ENCODE data around the gene CCIN.
"Not testable (repeated sequence)": the region's sequence is repeated elsewhere in the genome, so short reads cannot be mapped to it uniquely, and the experiment has no call there.

The CCIN gene

GRCh38 chr9:36126016-36126730 is 43.0 kb upstream of the CCIN start:
- DNase-seq (ENCODE audit: low spot score) = no peak
- in situ Hi-C loops (cut with MboI; ENCODE audit: low sequenced_read_pairs, unreplicated experiment) = no loop called here
- no peak for TF ChIP-seq CTCF (IDR thresholded peaks at IDR 0.05; ENCODE audit: borderline replicate concordance, control extremely low read depth, extremely low read depth, insufficient read depth, missing control alignments)

- in situ Hi-C loops (cut with MboI; ENCODE audit: low sequenced_read_pairs, unreplicated experiment) = no loop called here
- no peak for DNase-seq (ENCODE audit: low spot score)
- TF ChIP-seq CTCF (IDR thresholded peaks at IDR 0.05; ENCODE audit: borderline replicate concordance, control extremely low read depth, extremely low read depth, insufficient read depth, missing control alignments) = no peak
These were observed 41.4 kb upstream of the CCIN start for GRCh38 chr9:36127652-36128244.

GRCh38 chr9:36128349-36128748 is 40.8 kb upstream of the CCIN start:
- TF ChIP-seq CTCF (IDR thresholded peaks at IDR 0.05; ENCODE audit: borderline replicate concordance, control extremely low read depth, extremely low read depth, insufficient read depth, missing control alignments) = no peak
- DNase-seq (ENCODE audit: low spot score) = no peak
- in situ Hi-C loops (cut with MboI; ENCODE audit: low sequenced_read_pairs, unreplicated experiment) = no loop called here

GRCh38 chr9:36129139-36129538 is 40.0 kb upstream of the CCIN start:
- in situ Hi-C loops (cut with MboI; ENCODE audit: low sequenced_read_pairs, unreplicated experiment) = no loop called here
- no peak for DNase-seq (ENCODE audit: low spot score)
- no peak for TF ChIP-seq CTCF (IDR thresholded peaks at IDR 0.05; ENCODE audit: borderline replicate concordance, control extremely low read depth, extremely low read depth, insufficient read depth, missing control alignments)

GRCh38 chr9:36131666-36132065 is 37.5 kb upstream of the CCIN start:
- not testable (repeated sequence) for DNase-seq (ENCODE audit: low spot score)

GRCh38 chr9:36132086-36132485 is 37.1 kb upstream of the CCIN start:
- in situ Hi-C loops (cut with MboI; ENCODE audit: low sequenced_read_pairs, unreplicated experiment) = no loop called here
- no peak for DNase-seq (ENCODE audit: low spot score)
- TF ChIP-seq CTCF (IDR thresholded peaks at IDR 0.05; ENCODE audit: borderline replicate concordance, control extremely low read depth, extremely low read depth, insufficient read depth, missing control alignments) = no peak

More at GRCh38 chr9:36131666-36132065, 37.5 kb upstream of the CCIN start:
- in situ Hi-C loops (cut with MboI; ENCODE audit: low sequenced_read_pairs, unreplicated experiment) = not testable (repeated sequence)

GRCh38 chr9:36134761-36135505 is 34.3 kb upstream of the CCIN start:
- DNase-seq (ENCODE audit: low spot score) = no peak
- in situ Hi-C loops (cut with MboI; ENCODE audit: low sequenced_read_pairs, unreplicated experiment) = no loop called here
- TF ChIP-seq CTCF (IDR thresholded peaks at IDR 0.05; ENCODE audit: borderline replicate concordance, control extremely low read depth, extremely low read depth, insufficient read depth, missing control alignments) = no peak
